ENCODE measurements around the gene JMJD4.

The JMJD4 gene

GRCh38 chr1:227734856-227735538 lies at the start of gene JMJD4, which contains the start of gene SNAP47:
TSS of gene JMJD4 (minus strand) at chr1:227735302. CDS start at chr1:227735273, 29 bp downstream.
TSS of gene SNAP47 (plus strand) at chr1:227735435. CDS start at chr1:227747737, 12,302 bp downstream.
- peak; percentile 94 for DNase-seq

GRCh38 chr1:227782226-227782625 lies 47.1 kb upstream of the JMJD4 start:
- no peak for DNase-seq

GRCh38 chr1:227781314-227781930 lies 46.3 kb upstream of the JMJD4 start:
- no peak for DNase-seq

DNA sequence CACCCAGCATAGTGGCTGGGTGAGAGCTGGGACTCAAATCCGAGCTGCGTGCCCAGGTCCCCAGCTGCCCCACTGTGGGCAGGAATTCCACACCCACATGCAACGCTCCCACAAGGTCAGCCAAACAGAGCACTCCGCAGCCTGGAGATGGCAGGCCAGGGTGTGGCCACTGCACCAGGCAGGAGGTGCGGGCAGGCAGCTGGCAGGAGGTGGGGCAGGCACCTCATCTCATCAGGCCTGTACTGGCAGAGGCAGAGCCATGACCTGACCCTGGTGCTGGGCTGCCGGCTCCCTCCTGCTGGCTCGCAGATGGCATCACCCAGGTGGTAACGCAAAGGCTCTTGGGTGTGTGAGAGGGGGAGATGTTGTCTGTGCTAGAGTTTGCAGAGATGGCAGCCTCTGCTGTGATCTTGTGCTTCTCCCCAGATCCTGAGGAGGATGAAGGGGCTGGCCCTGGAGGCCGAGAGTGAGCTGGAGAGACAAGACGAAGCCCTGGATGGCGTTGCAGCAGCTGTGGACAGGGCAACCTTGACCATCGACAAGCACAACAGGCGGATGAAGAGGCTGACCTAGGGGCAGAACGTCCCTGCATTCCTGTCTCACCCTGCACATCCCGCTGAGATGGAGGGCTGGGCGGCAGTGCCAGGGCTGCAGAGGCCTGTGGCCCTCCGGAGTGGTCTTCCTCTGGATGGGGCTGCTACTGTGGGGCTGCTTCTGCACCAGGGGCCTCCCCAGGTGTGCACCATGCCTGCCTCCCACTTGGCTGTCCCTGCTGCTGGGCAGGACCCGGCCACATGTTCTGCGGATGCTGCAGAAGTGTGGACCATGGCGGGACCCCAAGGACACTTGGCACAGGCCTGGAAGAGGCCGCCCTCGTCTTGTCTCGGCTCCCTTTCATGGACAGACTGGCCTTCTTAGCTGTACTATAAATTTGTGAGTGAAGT lies 45.3 kb upstream of the JMJD4 start:
- no peak for DNase-seq

DNA sequence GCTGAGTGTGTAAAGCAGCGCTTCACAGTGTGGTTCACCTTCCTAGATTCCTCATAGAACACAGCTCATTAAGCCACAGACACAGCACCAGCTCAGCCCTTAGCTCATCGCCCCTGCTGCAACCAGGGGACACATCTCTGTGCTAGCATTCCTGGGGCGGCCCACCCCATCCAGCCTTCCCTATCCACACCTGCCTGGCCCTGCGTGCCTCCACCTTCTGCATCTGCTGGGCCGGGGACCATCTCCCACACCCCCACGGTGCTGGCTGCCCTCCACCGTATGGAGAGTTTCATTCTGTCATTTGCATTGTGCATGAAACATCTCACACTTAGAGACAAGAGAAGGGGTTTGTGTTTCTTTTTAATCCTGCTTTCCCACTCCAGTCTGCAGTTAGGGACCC lies 44.6 kb upstream of the JMJD4 start:
- DNase-seq: no peak

DNA sequence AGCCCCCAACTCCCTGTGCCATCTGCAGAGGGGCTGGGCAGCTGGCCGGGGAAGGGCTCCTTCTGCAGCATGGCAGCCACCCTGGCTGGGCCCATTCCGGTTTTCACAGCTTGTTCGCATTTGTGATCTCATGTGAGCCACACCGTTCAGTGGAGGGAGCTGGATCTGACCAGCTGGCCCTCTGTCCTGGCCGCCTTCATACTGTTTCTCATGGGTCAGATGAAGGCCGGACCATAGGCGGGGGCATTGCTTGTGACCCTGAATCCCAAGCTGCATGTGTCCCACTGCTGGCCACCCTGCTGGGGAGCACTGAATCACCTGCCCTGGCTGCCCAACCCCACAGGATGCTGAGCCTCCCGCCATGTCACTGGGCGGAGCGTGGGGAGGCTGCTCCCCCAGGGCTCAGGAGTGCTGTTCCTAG lies 43.9 kb upstream of the JMJD4 start:
- no peak for DNase-seq

- DNase-seq: no peak
These were observed 43.4 kb upstream of the JMJD4 start for GRCh38 chr1:227778401-227778947.

DNA sequence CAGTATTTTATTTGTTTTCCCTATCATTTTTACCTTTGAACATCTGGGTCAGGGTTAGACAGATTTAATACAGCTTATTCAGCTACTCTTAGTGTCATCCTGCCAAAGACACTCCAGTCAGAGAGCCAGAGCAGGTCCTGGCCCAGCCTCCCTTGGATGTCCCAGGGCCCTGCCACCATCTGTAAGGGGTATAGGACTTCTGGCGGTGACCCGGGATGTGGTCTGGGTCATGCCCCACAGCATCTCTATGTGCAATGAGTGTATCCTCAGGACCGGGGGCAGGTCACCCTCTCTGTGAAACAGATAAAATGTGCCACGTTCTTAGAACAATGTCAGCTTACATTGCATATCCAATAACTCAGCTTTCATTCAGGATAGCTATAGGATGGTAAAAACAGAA lies 42.5 kb upstream of the JMJD4 start:
- DNase-seq: no peak

DNA sequence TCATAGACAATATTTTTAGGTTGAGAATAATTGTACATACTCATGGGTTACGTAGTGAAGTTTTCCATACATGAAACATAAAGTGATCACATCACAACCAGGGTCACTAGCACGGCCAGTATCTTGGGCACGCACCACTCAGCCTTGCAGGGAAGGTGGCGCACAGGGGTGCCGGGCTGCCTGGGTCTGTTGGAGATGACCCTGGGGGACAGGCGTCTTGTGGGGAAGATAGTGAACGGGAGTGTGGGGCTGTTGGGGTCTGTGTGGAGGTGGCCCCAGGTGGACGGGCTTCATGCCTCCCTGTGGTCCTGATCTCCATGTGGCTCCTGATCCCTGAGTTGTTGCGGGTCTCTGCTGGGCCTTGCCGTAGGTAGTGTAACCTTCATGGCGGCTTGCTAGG lies 42.1 kb upstream of the JMJD4 start:
- DNase-seq: no peak

DNA sequence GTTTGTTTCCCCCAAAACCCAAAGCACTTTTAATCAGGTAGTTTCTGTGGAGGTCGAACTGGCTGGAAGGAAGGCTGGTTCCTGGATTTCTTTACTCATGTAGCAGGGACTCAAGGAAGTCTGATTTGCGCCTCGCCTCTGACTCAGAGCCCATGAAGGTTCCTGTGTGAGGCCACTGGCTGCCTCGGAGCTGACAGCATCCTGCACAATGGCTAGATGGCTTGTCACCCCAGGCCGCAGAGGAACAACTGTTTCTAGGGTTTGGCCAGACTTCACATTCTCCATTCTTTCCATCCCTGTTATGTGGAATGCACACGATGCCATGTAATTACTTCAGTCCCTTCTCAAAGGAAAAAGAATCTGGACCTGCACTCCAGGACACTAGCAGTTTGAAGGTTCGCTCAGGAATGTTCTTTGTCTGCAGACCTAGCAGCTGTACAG lies 41.2 kb upstream of the JMJD4 start:
- DNase-seq: no peak

GRCh38 chr1:227775841-227776240 lies 40.7 kb upstream of the JMJD4 start:
- DNase-seq: no peak

GRCh38 chr1:227774821-227775661 lies 39.9 kb upstream of the JMJD4 start:
- DNase-seq: no peak

GRCh38 chr1:227774051-227774731 lies 39.1 kb upstream of the JMJD4 start:
- peak; percentile 47 for DNase-seq

- DNase-seq: no peak
These were observed 38.5 kb upstream of the JMJD4 start for GRCh38 chr1:227773558-227773957.

GRCh38 chr1:227771771-227772170 lies 36.7 kb upstream of the JMJD4 start:
- no peak for DNase-seq

- DNase-seq: no peak
These were observed 36.2 kb upstream of the JMJD4 start for GRCh38 chr1:227771326-227771725.

DNA sequence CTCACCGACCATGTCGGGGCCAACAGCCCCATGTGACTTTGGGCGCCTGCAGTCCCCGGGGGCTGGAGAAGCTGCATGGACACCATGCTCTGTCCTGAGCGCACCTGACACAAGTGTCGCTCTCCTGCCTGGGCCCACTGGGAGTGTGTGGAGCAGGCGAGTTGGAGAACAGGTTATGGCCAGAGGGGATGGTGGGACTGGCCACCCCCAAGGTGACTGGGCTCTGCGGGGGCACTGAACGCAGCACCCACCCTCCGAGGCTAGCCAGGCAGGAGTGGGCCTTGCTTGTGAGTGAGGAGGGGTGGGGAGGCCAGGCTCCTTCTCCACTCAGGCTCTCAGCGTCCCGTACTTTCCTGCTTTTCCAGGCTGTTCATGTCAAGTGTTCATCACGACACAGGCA lies 35.7 kb upstream of the JMJD4 start:
- DNase-seq: no peak

DNA sequence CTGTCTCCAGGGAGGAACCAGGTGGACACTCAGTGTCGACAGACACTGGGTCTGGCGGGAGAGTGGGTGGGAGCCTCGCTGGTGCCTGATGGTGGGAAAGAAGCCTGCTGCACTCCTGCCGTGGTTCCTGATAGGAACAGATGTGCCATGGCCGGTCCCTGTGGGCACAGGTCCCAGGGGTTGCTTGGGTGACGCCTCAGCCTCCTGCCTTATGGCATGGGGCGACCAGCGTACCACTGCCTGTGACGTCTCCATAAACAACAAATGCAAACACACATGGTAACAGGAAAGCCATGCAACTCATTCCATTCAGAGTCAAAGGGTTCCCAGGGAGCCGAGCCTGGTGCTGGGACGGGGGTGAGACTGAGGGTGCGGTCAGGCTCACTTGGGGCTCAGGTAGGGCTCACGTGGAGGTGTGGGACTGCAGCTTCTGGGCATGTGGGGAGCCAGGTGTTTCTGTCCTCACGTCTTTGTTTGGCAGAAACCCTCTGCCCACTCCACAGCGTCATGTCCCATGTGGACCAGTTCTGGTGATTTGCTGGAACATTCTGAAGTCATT lies 34.9 kb upstream of the JMJD4 start:
- DNase-seq: no peak

- DNase-seq: no peak
These were observed 34.2 kb upstream of the JMJD4 start for GRCh38 chr1:227769047-227769935.

GRCh38 chr1:227768640-227769039 lies 33.5 kb upstream of the JMJD4 start:
- no peak for DNase-seq

Data from CD4-positive, alpha-beta T cell treated with Interleukin-10 for 1 hour (primary cell).